Glutamatergic neuron (in vitro differentiated cells): ENCODE measurements around the gene FBXL13. TPM values are rescaled to one million over a fixed set of nuclear protein-coding genes. Genes with fewer than 3 reads are reported as not detected.

Experiments
- DNase-seq: peaks from one replicate; pipeline ENCODE4 v3.0.0; 2022
- H3K27ac Mint-ChIP-seq: one replicate; pipeline ENCODE4 v1.8.0; 2020; ENCODE audit warnings: mild to moderate bottlenecking, mixed read lengths, inconsistent platforms; ENCODE audit not compliant: unreplicated experiment
- H3K27me3 Mint-ChIP-seq: one replicate; pipeline ENCODE4 v1.8.0; 2020; ENCODE audit warnings: mild to moderate bottlenecking, moderate library complexity, mixed read lengths, inconsistent platforms; ENCODE audit not compliant: unreplicated experiment
- H3K36me3 Mint-ChIP-seq: one replicate; pipeline ENCODE4 v1.8.0; 2020; ENCODE audit warnings: mild to moderate bottlenecking, mixed read lengths, inconsistent platforms; ENCODE audit not compliant: unreplicated experiment
- H3K4me1 Mint-ChIP-seq: one replicate; pipeline ENCODE4 v1.8.0; 2020; ENCODE audit warnings: mild to moderate bottlenecking, low read depth, mixed read lengths, inconsistent platforms; ENCODE audit not compliant: unreplicated experiment
- H3K4me3 Mint-ChIP-seq: one replicate; pipeline ENCODE4 v1.8.0; 2020; ENCODE audit warnings: mild to moderate bottlenecking, mixed read lengths, inconsistent platforms; ENCODE audit not compliant: unreplicated experiment
- H3K9me3 Mint-ChIP-seq: one replicate; pipeline ENCODE4 v1.8.0; 2020; ENCODE audit warnings: mild to moderate bottlenecking, moderate library complexity, mixed read lengths, inconsistent platforms; ENCODE audit not compliant: unreplicated experiment
- CTCF ChIP-seq: fragments of 200-600 bp; sonication (generic); IDR thresholded peaks from one replicate; pipeline ENCODE4 v1.5.0; 2021; ENCODE audit not compliant: partially characterized antibody, unreplicated experiment
- total RNA-seq: library from RNA; stranded (reverse); fragmentation: NEBNext Ultra II Directional; extraction: Animal tissue kit (Norgen Biotek cat#: 25700); gene quantifications from one replicate; pipeline ENCODE4 v1.2.1, GENCODE V29; 2021; ENCODE audit not compliant: unreplicated experiment

FBXL13 gene
- total RNA-seq, 1 donor from 2014 or later, result 1.1 TPM

- H3K27ac Mint-ChIP-seq, result no peak overlapping the region
- no peaks in the 10 kb centered on the region for H3K36me3 Mint-ChIP-seq
- peaks cover 3% of the 10 kb centered on the region for H3K27me3 Mint-ChIP-seq
- H3K4me1 Mint-ChIP-seq, result no peaks in the 10 kb centered on the region
- H3K9me3 Mint-ChIP-seq, result no peaks in the 10 kb centered on the region
- no peak for DNase-seq
- TF ChIP-seq CTCF, result no peak
- H3K4me3 Mint-ChIP-seq, result no peak overlapping the region
Observed at GRCh38 chr7:102897211-102897631, 177.4 kb downstream of the FBXL13 start.

GRCh38 chr7:102896585-102896984, 178.0 kb downstream of the FBXL13 start:
- H3K9me3 Mint-ChIP-seq, result no peaks in the 10 kb centered on the region
- no peak for DNase-seq
- no peaks in the 10 kb centered on the region for H3K36me3 Mint-ChIP-seq
- H3K4me1 Mint-ChIP-seq, result no peaks in the 10 kb centered on the region
- TF ChIP-seq CTCF, result no peak
- H3K4me3 Mint-ChIP-seq, result no peak overlapping the region
- no peak overlapping the region for H3K27ac Mint-ChIP-seq
- peaks cover 3% of the 10 kb centered on the region for H3K27me3 Mint-ChIP-seq

- Mint-ChIP-seq H3K27me3 (peaks cover 2% of the 10 kb centered on the region), H3K27ac (no peak overlapping the region)
Observed at GRCh38 chr7:102895602-102896001, 179.0 kb downstream of the FBXL13 start.

GRCh38 chr7:102892631-102893278, 181.8 kb downstream of the FBXL13 start:
- H3K27me3 Mint-ChIP-seq, result peaks cover 2% of the 10 kb centered on the region
- no peak overlapping the region for H3K27ac Mint-ChIP-seq
- H3K4me1 Mint-ChIP-seq, result no peaks in the 10 kb centered on the region
- TF ChIP-seq CTCF, result no peak
- no peak for DNase-seq
- no peaks in the 10 kb centered on the region for H3K36me3 Mint-ChIP-seq
- H3K9me3 Mint-ChIP-seq, result peaks cover 2% of the 10 kb centered on the region
- H3K4me3 Mint-ChIP-seq, result no peak overlapping the region

More at GRCh38 chr7:102895602-102896001, 179.0 kb downstream of the FBXL13 start:
- DNase-seq, result no peak
- no peak for TF ChIP-seq CTCF
- Mint-ChIP-seq H3K4me1 (no peaks in the 10 kb centered on the region), H3K9me3 (no peaks in the 10 kb centered on the region), H3K36me3 (no peaks in the 10 kb centered on the region), H3K4me3 (no peak overlapping the region)

GRCh38 chr7:102891693-102892261, 182.8 kb downstream of the FBXL13 start:
- DNase-seq, result no peak
- H3K36me3 Mint-ChIP-seq, result no peaks in the 10 kb centered on the region
- peaks cover 2% of the 10 kb centered on the region for H3K9me3 Mint-ChIP-seq
- peaks cover 2% of the 10 kb centered on the region for H3K27me3 Mint-ChIP-seq
- H3K27ac Mint-ChIP-seq, result no peak overlapping the region
- H3K4me3 Mint-ChIP-seq, result no peak overlapping the region
- no peaks in the 10 kb centered on the region for H3K4me1 Mint-ChIP-seq
- TF ChIP-seq CTCF, result no peak
